ENCODE measurements around the gene CDK4.

The CDK4 gene

DNA sequence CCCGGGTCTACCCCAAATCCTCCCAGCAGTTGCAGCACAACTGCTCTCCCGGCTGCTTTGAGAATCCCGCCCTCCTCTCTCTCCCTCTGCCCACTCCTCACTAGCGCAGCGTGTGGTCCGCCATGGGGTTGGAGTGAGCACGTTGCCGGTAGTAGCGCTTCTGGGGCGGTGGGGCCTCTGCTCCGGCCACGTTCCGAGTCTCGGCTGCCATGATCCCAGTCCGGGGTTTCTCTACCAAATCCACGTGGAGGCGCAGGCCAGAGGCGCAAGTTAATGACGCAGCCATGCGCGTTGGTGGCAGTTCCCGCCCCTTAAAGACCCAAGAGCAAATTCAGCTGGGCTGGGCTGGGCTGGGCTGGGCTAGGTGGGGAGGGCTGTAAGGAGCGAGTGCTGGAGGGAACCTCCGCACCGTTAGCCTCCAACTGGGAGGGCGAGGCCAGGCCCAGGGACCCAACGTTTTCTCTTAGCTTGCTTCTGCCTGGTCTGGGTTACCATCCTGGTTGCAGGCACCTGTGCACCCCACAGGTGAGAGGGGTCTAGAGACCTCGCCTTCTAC is 19.8 kb upstream of the CDK4 start, which contains the start of gene METTL1:
Gene METTL1, minus strand, starts transcription at position 233 of the 556 bp plus-strand sequence. Its CDS starts 22 bp downstream, at position 211.
- peak; percentile 89 to 92 for DNase-seq

DNA sequence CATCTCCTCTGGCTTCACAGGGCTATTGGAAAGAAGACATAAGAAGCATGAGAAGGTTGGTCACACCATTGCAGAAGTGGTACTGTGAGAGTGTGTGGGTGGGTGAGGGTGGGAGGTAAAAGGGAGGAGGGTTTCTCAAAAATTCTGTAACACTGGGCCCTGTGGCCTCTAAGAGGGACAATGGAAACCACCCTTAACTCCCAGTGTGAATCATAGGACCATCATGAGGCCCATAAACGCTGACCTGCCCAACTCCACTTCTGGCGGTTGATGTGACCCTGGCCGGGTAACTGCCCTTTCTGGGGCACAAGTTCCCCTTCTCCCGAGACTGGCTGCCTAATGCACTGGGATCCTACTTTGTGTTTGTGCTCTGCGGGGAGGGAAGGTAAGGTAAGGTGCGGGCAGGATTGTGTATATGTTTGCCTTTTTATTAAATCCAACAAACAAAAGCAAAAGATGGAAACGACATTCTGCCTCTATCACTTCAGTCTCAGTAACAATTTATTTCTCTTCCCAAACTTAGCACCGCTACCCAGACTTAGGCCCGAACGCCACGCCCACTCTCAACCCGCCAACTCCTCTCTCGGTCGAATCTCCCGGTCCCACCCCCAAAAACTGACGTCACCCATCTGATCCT is 19.2 kb upstream of the CDK4 start:
- DNase-seq, result peak; percentile 80 to 83

DNA sequence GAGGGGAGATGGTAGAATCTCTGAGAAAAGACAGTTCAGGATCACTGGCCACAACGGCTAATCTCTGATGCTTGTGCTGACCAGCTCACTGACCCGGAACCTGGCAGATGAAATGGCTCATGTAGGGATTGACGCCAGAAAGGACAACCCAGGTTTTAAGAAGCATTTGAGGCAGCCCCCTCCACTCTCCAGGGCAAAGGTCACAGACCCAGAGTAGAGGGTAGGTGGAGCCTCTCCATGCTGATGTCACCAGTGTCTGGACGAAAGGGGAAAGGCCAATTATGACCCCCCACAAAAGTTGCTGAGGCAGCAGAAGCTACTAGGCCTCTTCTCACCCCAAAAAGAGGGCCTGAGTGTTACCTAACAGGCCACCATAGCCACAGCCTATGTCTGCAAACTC is 18.6 kb upstream of the CDK4 start:
- DNase-seq, result no peak

DNA sequence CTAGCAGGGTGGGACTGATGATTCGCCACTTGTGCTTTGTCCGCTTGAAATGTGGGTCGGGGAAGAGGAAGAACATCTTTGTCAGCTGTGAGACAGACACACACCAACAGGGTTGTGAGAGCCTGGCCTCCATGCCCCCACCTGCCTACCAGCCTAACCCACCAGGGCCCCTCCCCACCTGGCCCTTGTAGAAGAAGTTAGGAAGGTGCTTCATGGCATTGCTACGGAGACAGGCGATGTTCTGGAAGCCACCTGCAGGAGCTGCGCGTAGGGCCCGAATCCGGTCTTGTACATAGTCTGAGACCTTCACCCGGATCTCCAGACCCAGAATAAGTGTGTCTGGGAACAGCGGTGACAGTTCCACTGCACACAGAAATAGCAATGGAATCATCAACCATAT is 17.5 kb upstream of the CDK4 start:
- no peak for DNase-seq

DNA sequence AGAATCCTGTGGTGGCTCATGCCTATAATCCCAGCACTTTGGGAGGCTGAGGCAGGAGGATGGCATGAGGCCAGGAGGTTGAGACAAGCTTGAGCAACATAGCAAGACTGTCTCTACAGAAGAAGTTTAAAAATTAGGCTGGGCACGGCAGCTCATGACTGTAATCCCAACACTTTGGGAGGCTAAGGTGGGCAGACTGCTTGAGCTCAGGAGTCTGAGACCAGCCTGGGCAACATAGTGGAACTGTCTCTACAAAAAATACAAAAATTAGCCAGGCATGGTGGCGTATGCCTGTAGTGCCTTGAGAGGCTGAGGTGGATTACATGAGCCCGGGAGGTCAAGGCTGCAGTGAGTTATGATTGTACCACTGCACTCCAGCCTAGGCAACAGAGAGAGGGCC is 15.8 kb upstream of the CDK4 start:
- DNase-seq, result no peak

DNA sequence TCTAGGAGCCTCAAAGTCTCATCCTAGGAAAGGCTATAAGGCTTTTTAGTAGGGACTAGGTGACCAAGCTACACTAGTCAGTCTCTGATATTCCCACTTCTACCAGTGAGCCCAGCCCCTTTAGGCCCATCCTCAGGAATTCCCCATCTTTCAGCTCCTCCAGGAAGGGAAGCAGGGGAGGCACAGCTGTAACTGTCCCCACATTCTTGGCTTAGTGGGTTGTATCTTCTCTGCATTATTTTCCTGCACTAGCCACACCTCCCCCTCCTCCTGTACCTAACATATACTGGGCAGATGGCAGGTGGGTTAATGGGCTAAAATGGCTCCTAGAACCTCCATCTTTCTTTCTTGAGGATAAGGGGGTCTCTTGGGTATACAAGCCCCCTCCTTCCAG is 15.2 kb upstream of the CDK4 start:
- DNase-seq, result no peak

DNA sequence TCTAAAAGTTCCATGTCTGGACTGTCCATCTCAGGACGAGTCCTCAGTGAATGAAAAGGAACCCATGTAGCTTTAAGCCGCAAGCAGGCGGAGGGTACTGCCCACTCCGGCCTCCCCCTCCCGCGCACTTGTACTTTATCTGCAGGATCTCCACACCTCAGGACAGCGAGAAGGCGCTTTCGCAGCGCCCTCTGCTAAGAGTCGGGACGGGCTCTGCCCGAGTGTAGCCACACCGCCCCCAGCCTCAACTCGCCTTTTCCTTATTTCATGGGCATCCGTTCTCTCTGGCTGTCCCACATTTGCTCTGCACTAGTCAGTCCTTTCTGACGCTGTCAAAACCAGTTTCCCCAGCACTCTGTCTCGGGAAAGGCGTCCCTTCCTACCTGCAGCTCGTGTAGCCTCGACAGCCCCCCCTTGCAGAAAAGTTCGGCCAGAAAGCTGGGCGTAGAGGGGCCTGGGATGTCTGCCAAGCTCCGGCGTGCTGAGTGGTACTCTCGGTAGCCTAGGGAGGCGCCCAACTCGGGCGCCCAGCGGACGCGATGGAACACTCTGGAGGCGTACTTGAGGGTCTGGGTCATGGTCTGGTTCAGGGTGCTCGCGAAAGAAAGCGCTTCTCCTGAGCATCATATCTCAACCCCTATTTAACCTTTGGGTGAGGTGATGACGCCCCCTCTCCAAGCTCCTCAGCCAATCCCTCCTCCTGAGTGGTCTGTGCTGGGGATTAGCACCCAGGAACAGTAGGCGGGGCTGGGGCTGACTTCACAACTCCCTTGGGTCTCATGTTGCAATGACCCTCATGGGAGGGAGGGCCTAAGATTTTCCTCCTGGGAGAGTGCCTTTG is 14.6 kb upstream of the CDK4 start, which contains the start of gene CYP27B1:
Gene CYP27B1, minus strand, starts transcription at position 615 of the 841 bp plus-strand sequence. Its CDS starts 37 bp downstream, at position 578.
- DNase-seq, result no peak

DNA sequence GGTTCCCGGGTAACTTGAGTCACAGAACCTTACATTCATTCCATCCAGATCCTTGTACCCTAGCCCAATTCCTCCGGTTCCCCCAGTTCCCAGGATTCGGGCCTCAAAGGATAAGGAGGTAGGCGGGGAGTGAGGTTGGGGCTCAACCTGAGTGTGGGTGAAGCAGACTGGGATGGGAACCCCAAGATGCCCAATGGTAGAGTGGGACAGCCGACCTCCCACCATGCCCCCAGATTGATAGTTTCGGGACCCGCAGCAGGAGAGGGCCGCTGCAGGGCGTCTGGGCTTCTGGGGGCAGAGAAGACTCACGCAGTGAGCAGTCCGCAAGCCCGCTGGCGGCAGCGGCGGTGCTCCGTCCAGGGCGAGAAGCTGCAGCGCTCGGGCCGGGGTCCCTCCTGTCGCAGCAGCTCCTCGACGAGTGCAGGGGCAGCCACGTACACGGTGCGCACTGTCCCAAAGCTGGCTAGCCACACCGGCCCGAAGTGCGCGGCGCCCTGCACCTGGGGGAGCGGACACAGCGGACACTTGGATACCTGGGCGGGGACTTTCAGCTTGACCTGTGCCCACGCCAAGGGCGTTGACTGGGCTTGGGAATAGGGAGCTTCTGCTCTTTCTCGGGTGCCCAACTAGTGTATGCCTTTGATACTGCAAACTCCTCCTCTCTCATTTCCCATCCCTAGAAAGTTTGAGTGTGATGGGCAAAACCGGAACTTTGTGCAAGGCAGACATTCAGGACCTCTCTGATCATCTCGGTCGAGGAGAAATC is 13.8 kb upstream of the CDK4 start:
- no peak for DNase-seq

DNA sequence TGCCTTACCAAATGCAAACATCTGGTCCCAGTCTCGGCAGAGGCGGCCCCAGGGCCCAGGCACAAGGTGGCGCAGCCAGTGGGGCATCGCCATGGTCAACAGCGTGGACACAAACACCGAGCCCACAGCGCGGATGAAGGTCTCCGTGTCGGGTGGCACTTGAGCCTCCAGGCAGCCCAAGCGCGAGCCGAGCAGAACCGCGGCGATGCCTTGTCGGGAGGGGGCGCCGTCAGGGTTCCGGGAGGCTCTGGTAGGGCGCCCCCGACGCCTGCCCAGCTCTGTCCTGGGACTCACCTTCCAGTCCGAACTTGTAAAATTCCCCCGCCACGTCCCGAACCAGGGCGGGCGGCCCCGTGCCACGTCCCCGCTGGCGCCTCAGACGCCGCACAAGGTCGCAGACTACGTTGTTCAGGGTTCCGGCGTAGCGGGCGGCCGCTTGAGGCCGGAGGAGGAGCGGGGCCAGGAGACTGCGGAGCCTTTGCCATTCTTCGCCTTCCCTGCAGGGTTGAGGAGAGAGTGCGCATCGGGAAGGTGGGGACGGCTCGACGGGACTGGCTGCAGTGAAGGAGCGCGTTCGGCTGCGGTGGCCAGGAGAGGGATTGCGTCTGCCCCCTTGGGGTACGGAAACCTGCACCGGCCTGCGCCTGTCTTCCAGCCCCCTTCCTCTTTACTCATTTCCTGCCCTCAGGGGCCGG is 13.0 kb upstream of the CDK4 start:
- DNase-seq, result peak; percentile 27 to 61

DNA sequence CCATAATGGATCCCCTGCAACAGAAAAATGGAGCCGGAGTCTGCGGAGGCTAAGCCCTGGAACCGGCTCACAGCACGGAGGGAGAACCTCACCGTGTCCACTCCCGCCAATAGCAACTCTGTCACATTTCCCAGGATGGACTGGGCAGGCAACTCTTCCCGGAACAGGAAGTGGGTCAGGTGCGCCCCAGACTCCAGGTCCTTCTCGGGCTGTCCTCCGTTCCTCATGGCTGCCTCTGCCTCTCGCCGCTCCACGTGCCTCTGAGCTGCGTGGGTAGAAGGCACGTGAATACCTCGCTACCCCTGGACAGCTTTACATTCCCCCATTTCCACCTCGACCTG is 12.5 kb upstream of the CDK4 start:
- no peak for DNase-seq

DNA sequence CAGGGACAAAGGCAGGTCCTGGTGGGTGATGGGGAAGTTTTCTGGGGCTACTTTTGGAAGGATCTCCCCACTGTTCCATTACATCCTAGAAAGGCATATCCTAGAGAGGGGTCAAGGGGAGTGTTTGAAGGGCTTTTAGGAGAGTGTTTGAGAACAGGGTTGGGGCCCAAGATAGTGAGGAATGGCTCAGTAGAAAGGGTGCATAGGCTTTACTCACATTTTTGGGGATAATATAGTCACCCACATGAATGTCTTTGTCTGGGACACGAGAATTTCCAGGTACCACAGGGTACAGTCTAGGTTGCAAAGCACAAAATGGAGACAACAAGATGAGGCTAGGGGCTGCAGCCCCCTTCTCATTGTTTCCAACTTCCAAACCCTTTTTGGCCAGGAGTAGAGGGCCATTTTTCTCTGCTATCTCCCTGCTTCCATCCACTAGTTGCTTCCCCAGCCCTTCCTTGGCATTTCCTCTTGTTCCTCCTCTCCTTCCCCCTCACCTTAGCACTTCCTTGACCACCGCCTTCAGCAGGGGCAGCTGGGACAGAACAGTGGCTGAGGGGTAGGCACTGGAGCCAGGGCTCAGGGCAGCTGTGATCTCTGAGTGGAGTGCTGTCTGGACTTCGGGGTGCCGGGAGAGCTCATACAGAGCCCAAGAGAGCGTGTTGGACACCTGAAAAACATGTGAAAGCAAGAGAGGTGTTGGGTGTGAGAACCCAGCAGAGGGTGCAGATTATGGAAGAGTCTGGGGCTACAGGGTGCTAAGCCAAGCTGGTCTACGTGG is 12.0 kb upstream of the CDK4 start:
- DNase-seq, result no peak

DNA sequence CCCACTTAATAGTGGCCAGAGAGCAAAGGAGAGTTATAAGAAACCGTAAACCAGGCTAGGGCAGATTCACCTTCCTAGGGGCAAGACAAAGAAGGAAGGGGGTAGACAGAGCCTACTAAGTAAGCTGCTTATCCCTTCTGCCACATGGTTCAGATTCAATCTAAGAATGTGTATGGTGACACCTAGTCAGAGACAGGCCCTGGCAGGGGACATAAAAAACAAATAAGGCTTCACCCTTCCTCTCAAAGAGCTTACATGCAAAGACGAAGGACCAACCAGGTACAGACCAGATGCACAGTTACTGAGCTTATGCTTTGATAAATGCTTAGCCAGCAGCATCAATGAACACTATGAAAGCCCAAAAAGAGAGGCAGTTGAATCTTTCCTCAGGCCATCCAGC is 10.4 kb upstream of the CDK4 start:
- no peak for DNase-seq

DNA sequence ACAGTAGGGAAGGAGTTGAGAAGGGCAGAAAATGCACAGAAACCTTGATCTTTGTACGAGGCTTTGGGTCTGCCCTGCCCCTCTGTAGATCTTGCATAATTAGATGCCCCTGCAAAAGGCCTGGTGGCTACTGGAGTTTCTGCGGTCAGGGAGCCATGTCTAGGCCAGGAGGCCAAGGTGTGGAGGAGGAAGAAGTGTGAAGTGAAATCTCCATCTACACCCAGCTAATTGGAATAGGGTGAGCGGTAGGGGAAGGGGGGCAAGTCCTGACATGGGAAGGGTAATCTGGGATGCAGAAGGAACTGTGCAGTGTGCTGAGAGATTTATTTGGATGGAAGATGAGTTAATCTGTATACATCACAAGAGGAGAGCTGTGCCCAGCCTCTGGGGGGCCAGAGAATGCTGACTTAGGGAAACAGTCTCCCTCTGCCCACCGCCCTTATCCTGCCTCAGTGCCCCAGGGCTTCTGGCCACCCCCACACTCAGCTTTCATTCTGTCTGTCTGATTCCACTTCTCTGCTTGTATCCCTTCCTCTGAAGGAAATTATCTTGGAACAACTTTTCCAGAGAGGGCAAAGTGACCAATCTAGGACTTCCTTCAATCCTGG is 9.4 kb upstream of the CDK4 start:
- DNase-seq, result no peak

DNA sequence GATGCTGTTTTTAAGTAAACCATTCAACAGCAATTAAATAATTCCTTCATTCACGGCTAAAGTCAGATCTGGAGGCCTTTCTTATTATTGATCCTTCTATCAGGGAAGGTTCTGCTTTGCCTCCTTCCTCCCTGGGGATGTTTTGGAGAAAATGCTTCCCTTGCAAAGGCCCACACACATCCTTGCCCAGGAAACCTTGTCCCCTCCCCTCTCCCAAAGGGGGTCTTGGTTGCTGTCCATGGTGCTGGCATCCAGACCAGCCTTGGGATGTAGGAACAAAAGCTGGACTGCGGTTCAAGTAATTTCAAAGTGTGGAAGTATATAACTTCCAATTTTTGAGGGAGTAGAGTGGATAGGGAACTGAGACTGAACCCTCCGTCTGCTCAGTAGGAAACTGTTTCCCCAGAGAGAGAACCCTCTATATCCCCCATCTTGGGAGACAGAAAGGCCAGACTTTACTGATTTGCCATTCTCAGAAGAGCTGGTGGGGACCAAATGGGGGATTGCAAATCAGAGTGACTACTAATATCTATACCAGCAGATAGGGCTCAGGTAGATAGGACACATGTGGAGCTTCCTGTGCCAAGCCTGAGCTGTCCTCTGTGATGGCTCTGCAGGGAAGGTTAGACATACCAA is 8.4 kb upstream of the CDK4 start:
- no peak for DNase-seq

DNA sequence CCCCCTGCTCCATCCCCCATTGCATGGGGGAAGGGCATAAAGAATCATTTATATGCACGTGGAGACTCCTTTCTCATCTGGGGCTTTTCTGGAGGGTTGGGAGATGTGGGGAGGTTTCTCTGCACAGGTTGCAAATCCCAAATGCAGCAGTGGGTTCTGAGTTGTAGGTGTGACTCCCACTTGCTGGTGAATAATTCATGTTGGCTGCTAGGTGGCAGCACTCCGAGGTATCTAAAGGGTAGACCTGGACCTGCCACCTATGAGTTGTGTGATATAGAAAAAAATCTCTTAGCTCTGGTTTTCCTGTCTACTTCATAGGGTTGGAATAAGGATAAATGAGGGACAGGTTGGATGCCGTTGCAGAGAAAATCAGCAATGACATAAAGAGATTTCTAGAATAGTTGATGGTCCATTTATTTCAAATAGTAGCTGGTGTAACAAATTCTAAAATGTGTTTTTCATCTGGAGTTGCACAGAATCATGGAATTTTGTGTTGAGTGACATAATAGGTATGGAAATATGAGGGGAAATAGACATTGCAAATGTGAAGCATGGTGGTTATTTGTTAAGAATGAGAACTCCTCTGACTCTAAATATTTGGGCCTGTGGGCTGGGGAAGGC is 7.4 kb upstream of the CDK4 start:
- DNase-seq, result peak; percentile 42 to 69

DNA sequence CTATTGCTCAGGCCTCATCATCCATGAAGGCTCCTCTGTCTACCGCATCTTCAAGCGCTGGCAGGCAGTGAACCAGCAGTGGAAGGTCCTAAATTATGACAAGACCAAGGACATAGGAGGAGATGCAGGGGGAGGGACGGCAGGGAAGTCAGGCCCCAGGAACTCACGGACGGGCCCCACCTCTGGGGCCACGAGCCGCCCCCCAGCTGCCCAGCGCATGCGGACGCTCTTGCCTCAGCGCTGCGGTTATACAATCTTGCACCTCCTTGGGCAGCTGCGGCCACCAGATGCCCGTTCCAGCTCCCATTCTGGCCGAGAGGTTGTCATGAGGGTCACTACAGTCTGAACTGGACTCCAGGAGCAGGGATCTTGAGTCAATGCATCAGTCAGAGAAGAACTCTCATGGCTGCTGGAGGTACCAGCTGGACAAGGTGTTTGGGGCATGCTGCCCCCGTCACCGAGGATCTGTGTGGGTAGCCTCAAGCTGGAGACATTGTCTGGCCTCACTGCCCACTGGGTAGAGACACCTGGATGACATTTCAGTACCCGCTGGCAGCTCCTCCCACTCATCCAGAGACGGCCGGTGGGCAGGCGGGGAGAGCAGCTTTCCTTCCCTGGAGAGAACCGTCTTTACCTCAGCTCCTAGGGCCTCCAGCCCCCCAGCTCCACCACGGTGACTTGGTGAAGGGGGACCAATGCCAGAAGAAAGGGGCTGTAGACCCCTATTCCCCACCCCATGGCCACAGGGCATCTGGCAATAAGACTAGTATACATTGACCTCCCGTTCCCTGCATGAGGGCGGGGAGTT is 6.6 kb upstream of the CDK4 start:
- no peak for DNase-seq

DNA sequence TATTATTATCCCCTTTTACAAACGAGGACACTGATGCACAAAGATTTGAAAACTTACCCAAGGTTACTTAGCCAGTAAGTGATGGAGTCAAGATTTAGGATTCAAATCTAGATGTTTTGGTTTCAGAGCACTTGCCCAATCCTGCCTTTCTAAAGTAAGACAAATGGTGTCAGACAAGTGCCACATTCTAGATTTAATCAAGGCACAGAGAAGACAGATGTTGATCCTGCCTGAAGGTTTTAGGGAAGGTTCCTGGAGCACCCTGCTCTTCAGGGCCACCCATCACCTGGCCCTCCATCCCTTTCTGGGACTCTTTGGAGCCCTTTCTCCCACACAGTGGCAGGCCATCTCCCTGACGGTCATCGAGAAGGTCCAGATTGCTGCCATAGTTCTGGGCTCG is 5.7 kb upstream of the CDK4 start:
- DNase-seq, result no peak

DNA sequence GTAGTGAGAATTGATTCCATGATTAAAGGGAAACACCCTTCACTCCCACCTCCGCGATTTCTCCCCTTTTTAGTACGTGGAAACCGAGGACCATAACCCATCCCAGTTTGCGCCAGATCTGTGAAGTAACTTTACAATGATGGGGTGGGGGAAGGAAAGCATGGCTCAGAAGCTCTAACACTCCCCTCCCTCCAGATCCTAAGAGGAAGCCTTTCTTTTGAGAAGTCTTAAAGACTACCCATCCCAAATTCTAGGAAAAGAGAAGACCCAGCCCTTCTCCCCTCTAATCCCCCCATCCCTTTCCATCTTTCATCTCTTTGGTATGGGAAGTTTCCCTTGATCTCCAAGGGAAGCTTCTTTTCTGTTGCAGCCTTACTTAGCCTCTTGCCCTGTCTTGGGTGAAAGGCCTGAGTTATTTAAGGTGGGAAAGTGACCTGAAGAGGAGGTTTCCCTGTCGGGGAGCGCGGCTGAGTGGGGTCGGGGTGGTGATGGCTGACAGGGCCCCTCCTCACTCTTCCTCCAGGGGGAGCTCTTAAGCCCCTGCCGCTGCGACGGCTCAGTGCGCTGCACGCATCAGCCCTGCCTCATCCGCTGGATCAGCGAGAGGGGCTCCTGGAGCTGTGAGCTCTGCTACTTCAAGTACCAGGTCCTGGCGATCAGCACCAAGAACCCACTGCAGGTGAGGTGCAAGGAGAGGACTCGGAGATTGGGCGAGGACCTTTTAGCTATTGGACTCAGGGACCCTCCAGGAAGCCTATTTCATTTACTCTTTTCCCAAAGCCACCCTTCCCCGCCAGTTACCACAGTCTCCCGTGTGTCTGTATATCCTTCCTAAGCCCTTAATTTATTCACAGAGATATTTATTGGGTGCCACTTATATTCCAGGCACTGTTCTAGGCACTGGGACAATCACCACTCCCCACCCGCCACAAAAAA is 4.6 kb upstream of the CDK4 start:
- peak; percentile 71 to 81 for DNase-seq
